ENCODE measurements around the gene CACNA1C.

The CACNA1C gene

DNA sequence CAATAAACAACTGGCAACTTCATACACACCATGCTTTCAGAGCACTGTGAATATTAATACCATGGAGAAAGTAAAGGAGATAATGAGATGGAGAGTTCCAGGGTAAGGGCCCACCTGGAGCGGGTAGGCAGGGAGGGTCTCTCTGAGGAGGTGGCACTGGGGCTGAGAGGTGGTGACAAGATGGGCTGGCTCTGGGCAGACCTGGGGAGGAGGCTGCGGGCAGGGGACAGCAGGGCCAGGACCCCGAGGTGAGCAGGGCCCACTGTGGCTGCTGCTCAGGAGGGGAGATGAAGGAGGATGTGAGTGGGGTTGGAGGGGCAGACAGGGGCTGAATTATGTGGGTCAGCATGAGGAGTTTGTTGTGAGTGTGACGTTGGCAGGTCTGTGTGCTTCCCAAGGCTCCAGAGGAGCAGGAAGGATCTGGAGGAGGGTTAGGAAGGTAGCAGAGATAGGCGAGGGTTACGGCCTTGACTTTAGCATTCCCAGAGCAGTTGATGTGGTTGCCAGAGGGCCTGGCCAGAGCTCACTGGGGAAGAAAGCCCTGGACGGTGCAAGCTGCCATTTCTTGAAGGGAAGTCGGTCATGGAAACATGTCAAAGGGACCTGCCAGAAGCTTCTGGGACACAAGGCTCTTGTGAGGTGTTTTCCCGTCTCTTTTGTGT is 88.2 kb downstream of the CACNA1C start:
- no peak for DNase-seq (ENCODE audit: low read depth in 3 of 3)

DNA sequence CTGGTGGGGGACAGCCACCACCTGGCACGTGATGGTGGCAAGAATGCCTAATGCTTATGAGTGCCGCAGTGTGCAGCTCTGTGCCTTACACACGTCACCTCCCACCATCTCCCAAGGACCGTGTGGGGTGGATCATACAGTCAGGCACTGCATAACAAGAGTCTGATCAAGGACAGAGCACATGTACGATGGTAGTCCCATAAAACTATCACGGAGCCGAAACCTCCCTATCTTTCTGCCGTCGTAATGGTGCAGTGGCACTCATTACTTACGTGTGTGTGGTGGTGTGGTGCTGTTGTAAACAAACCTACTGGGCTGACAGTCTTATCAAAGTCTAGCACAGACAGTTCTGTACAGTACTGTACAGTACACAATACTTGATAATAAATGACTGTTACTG is 89.3 kb downstream of the CACNA1C start:
- no peak for DNase-seq (ENCODE audit: low read depth in 3 of 3)

DNA sequence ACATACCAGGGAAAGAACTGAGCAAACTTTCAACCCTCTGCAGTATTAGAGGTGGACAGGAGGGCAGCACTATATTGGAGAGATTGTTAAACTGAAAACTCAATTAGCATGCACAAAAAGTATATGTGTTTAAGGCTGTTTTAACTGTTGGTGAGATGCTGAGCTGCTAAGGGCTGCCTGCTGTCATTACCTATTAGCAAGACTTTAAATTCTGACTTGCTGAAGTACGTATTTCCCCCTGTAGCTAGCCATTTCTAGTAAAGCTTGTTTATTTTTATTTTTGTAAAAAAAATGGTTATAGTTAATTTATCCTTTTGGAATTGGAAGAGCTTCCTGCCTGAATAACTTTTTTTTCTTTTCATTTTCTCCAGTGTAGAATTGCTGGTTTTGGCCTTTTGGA is 92.2 kb downstream of the CACNA1C start:
- DNase-seq (ENCODE audit: low read depth in 3 of 3), result no peak

DNA sequence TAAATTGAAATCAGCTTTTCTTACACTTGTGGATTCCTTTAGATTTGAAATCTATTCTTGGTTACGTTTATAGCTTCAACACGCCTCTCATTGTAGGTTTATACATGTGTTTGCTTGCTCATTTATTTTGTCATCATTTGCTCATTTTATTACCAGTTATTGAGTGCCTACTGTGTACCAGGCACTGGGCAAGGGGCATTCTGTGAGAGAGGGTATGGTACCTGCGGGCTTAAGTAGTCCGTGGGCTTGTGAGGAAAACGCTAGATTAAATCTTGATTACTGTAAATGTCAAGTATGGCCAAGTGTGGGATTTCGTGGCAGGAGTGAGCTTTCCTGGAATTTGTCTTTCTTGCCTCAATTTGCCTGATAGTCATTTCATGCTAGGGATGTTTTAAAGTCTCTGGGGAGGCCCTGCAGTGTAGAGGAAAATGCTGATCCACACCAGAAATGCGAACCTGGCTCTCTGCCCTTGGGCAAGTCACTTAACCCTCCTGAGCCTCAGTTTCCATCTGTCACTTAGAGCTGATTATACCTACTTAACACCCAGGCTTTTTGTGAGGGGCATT is 92.7 kb downstream of the CACNA1C start:
- DNase-seq (ENCODE audit: low read depth in 3 of 3), result no peak

DNA sequence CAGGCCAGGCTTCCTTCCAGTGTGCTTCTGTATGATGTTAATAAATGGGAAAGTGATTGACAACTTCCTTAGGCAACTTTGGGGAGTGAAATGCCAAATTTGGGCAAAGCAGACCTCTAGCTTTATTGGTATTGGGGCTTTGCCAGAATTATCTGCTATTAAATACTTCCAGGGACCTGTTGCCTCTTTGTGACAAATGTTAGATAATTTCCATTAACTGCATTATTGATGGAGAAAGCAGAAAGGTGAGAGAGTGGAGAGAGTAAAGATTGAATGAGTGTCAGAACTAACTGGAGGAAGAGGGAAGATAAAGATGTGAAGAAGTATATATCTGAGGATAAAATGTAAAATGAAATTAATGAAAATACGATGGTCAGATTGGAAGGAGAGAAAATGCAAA is 94.5 kb downstream of the CACNA1C start:
- no peak for DNase-seq (ENCODE audit: low read depth in 3 of 3)

DNA sequence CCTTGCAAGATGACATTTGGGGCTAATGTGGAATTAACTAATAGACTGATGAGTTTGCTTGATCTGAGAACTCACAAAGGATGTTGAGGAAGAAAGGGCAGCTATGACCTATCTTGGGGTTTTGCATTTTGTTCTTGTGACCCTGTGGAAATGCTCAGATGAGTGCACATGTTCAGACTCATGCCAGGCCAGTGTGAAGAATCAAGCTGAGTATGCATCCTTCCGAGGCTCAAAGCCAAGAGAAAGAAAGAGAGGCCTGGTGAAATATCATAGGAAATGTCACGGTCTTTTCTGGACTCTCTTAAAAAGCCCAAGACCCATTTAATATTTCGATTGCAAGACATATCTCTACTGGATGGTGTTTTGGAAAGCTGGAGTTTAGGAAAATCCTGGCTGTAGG is 96.3 kb downstream of the CACNA1C start:
- DNase-seq (ENCODE audit: low read depth in 3 of 3), result no peak

DNA sequence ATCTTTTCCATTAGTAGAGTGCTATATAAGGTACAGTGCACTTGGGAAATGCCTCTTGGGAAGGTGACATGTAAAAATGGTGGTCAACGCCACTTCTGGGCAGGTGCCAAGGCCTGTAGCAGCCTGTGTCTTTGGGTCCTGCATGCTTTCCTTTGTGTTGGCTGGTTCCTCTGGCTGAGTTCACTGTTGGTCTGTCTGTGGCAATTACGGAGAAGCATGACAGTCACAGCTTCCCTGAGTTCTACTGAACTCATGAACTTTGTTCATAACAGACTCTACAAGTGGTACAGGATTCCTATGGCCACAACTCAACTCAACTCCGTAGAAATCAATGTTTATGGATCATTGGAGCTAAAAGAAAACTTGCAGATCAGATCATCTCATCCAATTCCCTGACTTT is 98.0 kb downstream of the CACNA1C start:
- DNase-seq (ENCODE audit: low read depth in 3 of 3), result no peak

DNA sequence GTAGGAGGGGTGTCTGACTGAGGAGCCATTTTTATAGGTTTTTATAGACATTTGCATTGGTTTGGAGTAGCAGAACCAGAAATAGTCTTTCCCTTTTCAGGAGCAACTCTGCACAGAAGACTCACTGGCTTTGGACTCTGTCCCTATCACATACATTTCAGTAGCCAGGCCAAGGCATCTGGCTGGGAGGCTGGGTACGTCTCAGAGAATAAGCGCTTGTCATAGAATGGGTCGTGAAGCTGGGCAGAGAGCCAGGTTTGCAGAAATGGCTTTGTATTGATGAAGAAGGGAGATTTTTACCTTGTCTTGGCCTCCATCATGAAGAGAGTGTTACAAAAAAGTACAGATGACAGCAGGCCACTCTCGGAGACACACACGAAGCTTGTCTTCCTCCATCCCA is 98.6 kb downstream of the CACNA1C start:
- no peak for DNase-seq (ENCODE audit: low read depth in 3 of 3)

DNA sequence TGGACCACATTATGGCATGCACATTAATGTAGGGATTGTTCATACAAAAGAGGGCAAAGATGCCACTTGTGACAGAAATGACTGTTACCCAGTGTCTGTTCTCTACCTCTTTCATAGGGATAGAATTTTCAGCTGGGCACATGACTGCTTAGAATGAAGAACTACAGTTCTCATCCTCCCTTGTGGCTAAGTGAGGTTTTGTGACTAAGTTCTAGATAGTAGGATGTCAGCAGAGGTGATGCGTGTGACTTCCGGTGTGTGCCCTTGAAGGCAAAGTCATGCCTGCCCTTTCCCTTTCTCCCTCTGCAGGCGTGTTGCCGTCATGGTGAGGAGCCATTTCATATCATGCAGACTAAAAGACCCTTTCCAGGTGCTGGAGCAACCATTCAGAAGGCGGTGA is 99.3 kb downstream of the CACNA1C start:
- no peak for DNase-seq (ENCODE audit: low read depth in 3 of 3)

DNA sequence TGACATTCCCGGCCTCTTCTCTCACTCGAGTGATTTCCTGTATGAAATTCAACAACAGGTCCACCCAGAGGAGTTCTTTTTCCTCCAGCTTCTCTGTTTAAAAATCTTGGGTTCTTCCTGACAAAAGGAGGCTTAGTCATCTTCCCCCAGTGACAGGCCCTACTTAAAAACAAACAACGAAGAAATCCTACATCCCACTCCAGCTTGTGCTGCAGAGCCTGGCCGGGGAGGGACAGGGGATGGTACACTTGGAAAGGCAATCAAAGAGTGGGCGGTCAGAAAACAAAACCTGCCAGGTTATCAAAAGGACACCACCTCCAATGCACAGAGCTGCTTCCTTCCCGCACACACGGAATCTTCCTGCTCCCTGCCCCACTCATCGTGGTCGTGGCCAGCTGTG is 101.3 kb downstream of the CACNA1C start:
- DNase-seq (ENCODE audit: low read depth in 3 of 3), result no peak

DNA sequence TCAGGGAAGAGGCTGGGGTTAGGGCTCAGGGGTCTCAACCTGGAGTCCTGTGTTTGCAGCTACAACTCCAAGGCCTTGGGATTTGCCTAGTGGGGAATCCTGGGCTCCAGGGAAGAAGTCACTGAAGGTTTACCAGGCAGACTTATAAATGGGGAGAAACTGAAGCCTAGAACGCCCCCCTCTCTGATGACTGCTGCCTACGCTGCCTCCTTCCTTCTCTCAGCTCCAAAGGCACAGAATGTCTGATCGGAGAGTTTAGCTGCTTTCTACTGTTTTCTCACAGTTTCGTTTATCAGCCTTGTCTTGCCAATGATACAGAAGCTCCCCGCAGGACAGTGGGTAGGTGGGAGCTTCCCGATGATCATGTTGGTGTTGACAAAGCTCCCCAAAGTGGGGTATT is 101.7 kb downstream of the CACNA1C start:
- DNase-seq (ENCODE audit: low read depth in 3 of 3), result no peak

DNA sequence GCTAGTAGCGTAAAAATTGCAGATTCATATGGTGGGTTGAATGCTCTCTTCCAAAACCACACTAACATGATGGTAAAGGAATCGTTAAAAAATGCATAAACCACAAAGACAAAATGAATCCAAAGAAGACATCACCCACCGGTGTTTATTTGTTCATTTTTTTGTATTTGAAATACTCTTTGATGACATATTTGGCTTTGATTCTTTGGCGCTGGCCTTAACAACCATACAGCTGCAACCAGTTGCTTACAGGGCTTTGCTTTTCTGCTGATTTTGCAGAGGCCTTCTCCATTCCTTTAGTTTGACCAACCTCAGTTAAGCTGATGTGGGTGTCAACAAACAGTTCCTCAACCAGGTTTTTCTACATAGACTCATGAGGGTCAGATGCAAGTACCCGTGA is 103.5 kb downstream of the CACNA1C start:
- no peak for DNase-seq (ENCODE audit: low read depth in 3 of 3)

DNA sequence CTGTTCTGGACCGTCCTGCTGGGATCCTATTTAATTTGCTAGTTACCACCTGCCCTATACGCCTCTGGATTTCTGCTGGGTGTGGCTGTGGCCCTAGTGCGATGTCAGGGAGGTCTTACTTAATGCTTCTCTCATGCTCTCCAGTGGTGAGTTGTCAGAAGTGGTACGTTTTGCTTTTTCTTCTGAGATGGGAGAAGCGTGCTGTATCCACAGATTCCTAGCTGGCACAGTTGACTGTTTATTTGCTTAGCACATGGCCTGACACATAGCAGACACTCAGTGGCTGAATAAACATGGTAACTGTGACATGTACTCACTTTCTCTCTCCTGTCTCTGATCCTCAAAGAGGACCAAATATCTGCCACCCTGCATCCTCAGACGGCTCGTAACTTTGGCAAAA is 107.3 kb downstream of the CACNA1C start:
- no peak for DNase-seq (ENCODE audit: low read depth in 3 of 3)

DNA sequence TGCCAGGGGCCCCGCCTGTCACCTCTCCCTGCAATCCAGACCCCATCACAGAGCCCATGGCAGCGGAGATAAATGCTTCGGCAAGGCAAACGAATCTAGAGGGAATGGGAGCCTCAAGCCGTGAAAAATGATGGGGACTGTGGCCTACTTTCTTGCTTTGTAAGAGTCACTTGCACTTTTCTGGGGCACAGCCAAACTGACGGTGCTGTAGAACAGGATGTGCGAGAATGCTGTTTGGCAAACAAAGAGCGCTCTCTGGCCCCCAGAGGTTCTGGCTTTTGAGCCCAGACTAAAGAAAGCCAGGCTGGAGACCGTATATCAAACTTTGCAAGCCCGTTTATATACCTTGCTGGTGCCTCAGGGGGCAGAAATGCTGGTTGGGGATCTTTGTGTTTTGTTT is 108.7 kb downstream of the CACNA1C start:
- no peak for DNase-seq (ENCODE audit: low read depth in 3 of 3)

DNA sequence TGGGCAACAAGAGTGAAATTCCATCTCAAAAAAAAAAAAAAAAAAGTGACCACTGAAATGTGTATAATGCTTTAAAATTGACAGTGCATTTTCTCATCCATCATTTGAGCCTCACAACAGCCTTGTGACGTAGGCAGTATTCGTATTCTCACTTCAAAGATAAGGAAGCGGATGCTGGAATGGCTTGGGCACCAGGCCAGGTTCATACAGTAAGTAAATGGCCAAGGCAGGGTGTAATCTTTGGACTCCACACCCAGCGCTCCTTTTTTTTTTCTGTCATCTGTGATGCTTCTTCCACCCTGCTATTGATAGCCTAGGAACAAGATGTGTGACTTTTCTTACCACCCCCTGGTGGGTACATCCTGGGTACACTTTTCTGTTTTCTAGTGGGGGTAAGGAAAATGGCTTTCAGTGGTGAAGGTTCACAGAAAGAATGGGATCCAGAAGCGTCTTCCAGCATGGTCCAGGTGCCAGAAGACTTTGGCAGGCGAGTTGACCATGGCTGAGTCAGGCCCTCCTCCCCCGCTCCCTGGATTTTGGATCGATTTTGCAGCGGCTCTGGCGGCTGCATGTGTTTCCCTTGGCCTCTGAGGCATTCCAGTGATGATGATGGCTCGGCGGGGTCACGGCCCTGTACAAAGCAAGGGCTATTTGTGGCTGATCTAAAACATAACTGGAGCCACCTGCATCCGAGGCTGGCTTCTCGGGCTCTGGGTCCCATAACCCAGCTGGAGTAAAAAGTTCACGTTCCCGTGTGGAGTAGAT is 110.6 kb downstream of the CACNA1C start:
- no peak for DNase-seq (ENCODE audit: low read depth in 3 of 3)

DNA sequence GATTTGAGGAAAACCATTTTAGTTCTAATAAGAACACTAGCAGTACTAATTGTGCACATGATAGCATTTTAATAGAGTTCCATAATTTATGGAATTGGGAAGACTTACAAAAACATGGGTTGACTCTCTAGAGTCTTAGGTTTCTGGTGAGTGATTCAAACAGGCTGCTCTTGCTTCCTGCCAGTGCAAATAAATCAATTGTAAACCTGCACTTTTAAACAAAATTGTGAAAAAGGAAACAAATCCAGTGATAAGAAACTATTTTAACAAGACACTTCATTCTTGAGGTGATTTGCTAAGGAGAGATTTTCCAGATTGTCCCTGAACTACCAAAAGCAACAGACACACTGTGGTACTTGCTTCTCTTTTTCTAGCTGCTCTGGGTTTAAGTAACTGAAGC is 112.2 kb downstream of the CACNA1C start:
- no peak for DNase-seq (ENCODE audit: low read depth in 3 of 3)

DNA sequence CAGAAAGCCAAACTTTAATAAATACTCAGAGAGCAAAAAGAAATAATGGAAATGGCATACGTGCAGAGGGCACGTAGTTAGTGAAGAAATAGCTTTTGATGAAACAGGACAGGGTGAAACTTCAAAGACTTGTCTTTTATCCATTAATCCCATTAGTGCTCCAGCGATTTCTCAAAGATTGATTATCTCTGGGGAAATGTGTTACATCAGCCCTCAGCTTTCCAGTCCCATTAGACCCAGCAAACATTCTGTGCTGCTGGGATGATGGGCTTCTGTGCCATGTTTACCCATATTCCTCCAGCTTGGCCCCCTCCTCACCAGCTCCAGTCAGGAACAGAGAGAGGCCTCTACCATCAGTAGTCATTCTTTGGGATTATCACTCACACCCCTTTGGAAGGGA is 113.1 kb downstream of the CACNA1C start:
- no peak for DNase-seq (ENCODE audit: low read depth in 3 of 3)

DNA sequence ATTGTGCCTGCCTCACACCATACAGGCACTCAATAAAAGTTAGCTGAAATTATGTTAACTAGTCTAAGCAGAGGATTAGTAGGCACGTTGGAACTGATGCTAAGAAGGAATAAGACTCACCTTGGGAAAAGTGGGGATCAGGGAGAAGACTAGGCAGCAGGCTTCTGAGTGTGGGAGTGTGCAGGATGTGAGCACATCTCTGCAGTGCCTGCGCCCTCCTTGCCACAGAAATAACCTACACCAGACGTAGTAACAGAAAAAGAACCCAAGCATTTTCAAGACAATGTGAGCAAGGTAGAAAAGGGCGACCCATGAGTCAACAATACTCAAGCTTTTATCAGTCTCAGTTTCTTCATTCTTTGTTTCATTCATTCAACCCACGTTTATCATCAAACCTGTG is 113.9 kb downstream of the CACNA1C start:
- DNase-seq (ENCODE audit: low read depth in 3 of 3), result no peak

DNA sequence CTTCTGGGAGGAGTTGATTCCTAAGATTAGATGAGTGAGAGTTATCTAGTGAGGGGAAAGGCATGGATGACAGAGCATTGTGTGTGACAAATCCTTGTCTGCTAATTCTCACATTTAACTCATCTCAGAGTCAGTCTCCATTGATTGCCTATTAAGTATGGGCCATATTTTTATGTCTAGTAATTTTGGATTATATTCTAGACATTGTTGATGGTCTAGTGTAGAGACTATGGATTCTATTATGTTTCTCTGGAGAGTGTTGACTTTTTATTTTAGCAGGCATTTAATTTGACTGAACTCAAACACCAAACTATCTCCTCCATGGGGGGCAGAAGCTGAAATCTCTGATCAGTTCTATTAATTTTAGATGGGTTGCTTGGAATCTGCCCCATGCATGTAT is 114.4 kb downstream of the CACNA1C start:
- no peak for DNase-seq (ENCODE audit: low read depth in 3 of 3)

DNA sequence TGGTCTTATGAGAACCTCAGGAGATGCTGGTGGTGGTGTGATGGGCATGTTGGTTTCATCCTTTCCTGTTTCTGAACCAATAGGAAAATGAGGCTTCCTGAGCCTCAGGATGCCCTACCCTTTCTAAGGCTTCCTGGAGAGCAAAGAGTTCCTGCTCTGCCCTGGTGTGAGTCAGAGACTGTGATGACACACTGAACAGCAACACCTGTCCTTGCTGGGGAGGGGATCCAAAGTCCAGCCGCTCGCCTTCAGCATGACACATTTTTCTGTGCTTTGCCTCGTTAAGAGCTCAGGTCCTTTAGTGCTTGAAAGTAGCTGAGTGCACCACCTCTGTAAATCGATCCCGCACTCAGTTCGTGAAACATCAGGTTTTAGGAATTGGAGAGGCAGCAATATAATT is 116.0 kb downstream of the CACNA1C start:
- DNase-seq (ENCODE audit: low read depth in 3 of 3), result no peak

DNA sequence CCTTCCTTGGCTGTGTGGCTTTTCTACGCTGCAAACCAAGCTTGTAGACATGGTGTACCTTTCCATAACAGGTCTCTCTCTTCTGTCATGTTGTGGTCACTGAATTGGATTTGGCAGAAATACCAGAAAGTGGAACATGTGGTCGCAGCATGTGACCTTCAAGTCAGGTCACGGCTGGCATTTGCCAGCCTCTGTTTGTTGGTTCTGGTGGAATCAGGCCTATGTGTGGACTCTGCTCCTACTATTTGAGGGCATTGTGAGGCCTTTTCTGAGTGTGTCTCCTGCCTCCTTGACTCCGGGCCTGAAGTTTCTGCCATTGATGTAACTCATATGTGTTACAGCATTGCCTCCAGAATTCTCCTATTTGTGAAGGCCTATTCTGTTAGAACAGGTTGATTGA is 116.7 kb downstream of the CACNA1C start:
- no peak for DNase-seq (ENCODE audit: low read depth in 3 of 3)

DNA sequence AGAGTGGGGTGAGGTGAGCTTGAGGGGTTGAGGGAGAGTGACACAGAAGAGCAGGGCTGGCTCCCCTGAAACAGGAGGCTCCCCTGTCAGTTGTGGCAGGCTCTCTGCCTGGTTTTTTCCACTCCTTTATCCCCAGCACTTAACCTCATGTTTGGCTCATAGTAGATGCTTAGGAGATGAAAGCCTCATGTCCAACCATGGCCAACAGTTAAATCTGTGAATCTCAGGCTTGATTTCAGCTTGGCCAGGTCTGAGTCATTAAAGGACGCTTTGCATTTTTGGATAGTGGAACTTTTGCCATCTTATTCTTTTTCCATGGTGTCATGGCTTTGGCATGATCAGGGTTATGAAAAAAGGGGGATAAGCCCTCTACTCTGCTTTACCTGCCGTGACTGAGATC is 117.2 kb downstream of the CACNA1C start:
- no peak for DNase-seq (ENCODE audit: low read depth in 3 of 3)

DNA sequence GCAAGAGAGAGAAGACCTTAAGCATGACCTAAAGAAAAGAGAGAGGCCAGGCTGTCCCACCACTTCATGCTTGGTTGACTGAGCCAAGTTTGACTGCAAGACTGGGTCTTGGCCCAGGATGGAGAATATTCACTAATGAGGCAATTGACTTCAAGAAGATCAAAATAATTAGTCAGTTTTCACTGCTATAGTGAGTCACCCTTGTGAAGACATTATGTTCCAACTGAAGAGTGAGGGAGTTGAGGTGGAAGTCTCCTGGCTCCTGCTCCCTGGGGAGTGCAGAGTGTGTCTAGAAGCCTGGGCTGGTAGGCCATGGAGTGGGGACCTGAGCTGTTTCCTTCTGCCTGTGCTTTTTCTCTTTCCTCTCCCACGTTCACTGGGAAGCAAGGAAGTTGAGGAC is 117.6 kb downstream of the CACNA1C start:
- DNase-seq (ENCODE audit: low read depth in 3 of 3), result no peak
